ACHN (cell line): ENCODE data around the gene TEPSIN.

Experiments used
- DNase-seq: peaks from one replicate; pipeline ENCODE4 v3.0.0-alpha.2; 2015
- in situ Hi-C: cut with HindIII; loops from 2 replicates; pipeline ENCODE4 v1.10.0; 2017; ENCODE audit warnings: low sequenced_read_pairs, low pct_ligation_motif_present, low pct_unique_long_range_greater_than_20kb

TEPSIN gene

DNA sequence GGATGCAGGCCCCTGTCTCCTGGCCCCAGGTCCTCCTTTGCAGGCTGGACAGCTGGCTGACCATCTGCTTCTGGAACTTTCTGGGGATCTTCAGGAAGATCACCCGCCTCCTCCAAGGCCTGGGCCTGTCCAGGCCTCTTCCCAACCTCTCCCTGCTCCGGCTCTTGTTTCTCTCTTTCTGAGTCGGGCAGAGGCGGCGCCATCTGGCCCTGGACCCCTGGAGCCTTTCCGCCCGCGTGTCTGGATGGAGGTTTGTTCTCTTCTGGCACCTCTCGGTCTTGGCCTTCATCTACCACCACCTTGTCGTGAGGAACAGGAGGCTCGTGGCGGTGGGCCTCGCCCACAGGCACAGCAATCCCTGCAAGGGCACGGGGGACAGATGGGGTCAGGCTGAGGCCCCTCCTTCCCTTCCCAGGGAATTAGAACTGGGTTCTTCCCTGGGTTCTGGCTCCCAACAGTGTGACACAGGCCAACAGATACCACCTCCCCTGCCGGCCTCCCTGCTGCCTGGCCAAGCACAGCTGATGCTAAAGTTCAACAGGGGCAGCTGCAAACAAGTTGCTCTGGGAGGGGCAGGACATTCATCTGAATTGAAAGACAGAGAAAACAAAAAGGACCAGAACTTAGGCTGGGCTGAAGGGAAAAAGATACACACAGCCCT is 13.6 kb upstream of the TEPSIN start:
- in situ Hi-C loops, result no loop called here
- no peak for DNase-seq

DNA sequence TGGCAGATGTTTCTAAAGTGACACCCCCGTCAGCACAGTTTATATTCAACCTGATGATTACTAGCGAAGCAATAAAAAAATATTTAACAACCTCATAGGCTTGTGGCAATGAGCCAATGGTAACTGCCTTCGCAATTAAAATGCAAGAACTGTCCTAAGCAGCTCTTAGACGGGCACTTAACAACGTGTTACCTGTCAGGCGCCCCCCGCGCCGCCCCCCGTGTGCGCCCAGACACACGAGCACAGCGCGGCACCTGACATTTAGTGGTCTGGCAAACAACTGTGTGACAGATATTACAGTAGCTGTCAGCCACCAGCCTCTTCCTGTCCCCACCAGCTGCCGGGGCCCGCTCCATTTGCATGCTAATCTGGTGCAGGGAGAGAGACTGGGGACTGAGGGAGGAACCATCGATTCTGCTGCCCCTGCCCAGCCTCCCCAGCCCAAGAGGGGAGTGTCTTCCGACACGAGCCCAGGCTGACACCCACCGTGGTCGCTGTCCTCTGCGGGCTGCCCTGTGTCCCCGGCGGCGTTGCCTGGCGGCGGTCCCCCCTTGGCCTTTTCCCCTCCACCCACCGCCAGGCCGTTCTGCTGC is 12.9 kb upstream of the TEPSIN start:
- no peak for DNase-seq
- in situ Hi-C loops, result no loop called here

DNA sequence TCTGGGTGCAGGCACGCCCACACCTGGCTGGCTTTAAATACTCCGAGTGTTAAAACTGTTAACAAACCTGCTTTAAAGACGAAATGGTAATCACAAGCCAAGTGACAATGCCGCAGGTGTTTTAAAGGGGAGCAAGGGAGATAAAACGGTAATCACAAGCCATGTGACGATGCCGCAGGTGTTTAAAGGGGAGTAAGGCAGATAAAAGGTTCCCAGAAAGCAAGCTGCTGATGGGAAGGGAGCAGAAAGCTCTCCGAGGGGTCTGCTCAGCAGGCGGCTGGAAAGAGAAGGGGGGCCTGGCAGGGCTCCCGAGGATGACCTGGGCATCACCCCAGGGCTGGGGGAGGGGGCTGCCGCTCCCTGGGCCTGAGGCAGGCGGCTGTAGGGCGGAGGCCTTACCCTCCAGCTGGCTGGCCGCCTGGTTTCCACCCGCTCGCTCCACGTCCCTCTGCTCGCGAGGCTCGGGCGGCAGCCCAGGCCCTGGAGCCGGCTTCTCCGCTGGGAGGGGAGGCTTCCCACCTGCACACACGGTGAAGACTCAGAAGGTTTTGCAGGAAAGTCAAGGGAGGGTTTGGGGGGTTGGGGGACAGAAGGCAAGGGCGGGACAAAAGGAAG is 12.3 kb upstream of the TEPSIN start:
- in situ Hi-C loops, result no loop called here

DNA sequence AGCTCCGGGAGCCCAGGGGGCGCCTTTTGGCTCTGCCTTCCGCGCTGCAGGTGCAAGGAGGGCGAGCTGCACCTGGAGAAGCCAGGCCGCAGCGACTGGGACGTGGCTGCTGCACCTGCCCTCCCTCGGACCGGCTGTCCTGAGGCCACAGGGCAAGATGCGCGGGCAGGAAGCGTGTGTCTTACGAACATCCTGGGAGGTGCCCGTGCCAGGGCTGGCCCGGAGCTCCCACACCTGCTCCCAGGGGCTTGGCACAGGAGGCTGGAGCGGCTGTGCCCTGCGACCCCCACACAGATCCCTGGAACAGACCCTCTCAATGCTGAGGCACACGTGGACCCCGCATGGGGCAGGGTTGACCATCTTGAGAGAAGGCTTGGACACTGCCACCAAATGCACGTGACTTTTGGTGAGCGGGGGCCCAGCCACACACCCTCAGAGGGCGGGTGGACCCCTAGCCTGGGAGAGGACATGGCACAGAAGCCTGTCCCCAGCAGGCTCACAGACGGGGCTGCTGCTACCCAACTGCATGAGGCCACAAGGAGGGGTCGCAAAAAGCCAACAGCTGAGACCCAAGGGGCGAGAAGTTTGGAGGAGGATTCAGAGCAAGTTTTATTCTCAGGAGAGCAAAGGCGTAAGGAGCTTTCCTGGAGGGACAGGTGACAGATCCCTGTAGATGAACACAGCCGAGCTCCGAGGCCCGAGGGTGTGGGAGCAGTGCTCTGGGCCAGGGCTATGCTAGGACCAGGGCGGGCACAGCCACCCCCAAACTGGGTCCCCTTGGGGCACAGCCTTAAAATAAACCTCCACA is 11.6 kb upstream of the TEPSIN start:
- in situ Hi-C loops, result no loop called here
- no peak for DNase-seq

More for the DNA sequence above, 12.3 kb upstream of the TEPSIN start:
- no peak for DNase-seq

DNA sequence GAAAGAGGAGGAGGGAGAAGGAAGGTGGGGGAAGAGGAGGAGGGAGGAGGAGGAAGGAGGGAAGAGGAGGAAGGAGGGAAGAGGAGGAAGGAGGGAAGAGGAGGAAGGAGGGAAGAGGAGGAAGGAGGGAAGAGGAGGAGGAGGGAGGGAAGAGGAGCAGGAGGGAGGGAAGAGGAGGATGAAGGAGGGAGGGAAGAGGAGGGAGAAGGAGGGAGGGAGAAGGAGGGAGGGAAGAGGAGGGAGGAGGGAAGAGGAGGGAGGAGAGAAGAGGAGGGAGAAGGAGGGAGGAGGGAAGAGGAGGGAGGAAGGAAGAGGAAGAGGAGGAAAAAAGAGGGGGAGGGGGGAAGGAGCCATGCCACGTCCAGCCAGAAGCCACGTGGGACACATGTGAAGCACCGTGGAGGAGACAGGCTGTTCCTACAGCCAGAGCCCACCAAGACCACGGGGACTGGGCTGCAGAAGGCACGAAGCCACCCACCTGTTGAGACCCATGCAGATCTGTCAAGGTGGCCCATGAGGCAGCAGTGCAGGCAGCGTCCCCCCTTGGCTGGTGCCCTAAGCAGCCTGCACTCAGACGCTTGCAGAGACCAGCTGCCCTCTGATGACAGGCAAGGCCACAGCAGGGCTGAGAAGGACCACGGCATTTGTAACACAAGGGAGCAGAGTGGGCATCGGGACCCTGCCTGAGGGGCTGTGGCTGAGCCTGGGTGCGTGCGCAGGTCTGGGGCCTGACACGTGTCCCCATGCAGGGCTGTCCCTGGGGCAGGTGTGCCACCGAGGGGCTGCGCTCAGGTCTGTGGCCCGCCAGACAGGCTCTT is 10.6 kb upstream of the TEPSIN start:
- in situ Hi-C loops, result no loop called here
- DNase-seq, result peak; percentile 42

DNA sequence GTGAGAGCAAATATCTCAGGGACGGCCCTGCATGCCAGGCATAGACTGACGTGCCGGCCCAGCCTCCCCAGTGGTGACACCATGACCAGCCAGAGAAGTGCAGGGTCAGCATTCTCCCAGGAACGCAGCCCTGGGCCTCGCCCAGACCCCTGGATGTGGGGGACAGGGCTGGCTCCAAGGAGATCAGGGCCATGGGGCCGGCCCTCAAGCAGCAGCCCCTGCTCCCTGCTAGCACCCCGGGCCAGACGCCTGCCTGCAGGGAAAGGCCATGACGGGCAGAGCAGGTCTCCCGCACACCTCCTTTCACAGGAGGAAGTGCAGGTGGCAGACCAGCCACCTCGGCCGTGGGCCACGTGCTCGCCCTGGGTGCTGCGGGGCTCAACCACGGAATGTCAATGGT is 9.8 kb upstream of the TEPSIN start:
- no peak for DNase-seq
- in situ Hi-C loops, result no loop called here

DNA sequence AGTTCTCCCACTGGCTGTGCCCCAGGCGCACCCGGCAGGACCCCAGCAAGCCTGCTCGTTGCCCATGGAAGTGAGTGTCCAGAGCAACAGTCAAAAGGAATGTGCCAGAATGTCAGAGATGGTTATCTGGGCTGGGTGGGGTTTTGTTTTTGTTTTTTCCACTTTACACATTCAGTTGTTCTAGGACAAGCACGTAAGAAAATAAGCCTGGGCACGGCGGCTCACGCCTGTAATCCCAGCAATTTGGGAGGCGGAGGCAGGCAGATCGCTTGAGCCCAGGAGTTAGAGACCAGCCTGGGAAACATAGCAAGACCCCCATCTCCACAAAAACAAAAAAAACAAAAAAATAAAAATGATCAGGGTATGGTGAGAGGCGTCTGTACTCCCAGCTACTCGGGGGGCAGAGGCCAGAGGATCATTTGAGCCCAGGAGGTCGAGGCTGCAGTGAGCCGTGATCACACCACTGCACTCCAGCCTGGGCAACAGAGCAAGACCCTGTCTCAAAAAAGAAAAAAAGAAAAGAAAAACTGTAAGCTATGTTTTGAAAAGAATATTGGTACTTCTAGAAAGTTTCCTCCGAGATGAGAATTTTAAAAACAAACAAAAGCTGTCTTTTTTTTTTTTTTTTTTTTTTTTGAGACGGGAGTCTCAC is 8.6 kb upstream of the TEPSIN start:
- no peak for DNase-seq
- in situ Hi-C loops, result no loop called here

DNA sequence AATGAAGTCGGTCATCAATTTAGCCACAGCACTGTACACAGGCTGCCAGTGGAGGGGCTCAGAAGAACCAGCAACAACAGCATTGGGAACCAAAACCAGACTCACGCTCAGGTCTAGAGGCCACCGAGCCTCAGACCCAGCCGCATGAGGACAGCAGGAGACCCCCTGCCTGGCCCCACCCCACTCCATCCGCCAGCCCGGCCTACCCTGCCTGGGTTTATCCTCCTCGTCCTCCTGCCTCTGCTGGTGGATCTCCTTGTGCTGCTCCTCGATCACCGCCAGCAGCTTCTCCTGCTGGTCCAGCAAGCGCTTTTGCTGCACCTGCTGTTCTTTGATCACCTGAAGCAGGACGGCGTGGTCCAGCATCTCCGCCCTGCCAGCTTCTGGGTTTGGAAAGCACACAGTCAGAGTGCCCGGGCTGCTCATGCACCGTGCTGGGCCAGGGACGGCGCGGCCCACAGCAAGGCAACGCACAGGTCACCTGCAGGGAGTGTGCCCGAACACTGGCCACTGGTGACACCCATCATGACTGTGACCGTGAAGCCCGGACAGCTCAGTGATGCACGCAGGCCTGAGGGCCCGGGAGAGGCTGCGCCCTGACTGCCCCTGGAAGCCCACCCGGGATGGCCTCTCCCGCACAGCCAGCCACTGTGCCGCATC is 8.0 kb upstream of the TEPSIN start:
- in situ Hi-C loops, result no loop called here
- no peak for DNase-seq

DNA sequence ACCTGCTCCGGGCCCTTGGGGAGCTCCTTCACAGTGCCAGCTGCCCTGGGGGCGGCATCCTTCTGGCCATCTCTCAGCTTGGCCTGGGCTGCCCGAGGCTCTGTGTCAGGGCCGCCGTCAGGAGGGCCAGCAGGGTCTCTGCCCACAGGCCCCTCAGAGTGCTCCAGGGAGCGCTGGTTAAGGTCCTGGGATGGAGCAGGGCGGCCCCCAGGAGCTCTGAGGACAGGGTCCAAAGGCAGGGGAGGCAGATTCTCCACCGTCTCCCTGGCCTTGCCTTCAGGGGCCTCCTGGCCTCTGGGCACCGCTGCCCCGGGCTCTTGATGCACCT is 7.5 kb upstream of the TEPSIN start:
- no peak for DNase-seq
- in situ Hi-C loops, result no loop called here

DNA sequence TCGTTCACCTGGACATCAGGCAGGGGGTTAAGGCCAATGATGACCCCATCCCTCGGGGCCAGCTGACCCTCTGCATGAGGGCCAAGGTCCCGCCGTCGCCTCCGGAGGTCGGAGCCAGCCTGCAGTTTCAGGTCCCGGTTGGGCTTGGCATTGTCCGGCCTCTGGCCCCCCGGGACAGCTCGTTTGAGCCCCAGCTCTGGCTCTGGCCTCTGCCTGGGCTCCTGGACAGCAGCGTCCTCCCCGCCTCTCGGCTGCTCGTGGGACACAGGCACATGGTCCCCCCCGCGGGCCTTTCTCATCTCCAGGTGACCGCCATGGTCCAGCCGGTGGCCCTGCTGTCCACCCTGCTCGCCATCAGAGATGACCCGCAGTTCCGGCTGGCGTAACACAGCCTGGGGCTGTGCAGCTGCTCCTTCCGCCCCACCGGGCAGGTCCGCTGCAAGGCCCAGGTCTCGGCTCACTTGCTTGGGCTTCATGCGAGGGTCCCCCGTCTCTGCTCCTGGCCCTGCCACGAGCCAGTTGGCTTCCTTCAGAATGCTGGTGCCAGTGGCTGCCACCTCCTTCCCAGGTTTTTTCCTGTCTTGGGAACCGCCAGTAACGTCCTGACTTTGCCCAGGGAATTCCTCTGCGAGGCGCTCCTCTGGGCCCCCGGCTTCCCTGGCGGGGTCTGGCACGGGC is 6.9 kb upstream of the TEPSIN start:
- in situ Hi-C loops, result no loop called here
- DNase-seq, result no peak

DNA sequence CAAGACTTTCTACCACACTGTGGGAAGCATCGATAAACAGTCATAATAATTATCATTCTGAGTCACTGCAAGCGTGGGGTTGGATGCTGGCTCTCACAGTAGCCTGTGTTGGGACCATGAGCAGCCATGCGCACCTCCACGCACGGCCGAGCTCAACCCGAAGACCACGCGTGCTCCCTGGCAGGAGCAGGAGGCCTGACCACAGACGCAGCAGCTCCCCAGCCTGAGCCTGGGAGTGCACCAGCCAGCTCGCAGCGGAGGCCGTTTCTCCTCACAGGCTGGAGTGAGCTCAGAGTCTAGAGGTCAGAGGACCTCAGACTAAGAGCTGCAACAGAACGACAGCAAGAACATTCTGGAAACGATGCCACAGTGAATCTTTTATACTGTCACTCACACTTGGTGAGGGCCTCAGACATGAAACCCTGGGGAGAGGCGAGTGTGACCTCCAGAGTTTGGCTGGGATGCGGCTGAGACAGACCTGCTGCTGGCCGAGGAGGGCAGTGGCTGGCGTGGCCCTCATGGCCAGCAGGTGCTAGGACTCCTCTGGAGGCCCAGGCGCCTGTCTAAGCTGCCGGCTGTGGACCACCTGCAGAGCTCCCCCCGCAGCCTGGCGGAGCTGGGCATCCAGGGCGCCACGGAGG is 6.3 kb upstream of the TEPSIN start:
- in situ Hi-C loops, result no loop called here
- DNase-seq, result peak; percentile 65

DNA sequence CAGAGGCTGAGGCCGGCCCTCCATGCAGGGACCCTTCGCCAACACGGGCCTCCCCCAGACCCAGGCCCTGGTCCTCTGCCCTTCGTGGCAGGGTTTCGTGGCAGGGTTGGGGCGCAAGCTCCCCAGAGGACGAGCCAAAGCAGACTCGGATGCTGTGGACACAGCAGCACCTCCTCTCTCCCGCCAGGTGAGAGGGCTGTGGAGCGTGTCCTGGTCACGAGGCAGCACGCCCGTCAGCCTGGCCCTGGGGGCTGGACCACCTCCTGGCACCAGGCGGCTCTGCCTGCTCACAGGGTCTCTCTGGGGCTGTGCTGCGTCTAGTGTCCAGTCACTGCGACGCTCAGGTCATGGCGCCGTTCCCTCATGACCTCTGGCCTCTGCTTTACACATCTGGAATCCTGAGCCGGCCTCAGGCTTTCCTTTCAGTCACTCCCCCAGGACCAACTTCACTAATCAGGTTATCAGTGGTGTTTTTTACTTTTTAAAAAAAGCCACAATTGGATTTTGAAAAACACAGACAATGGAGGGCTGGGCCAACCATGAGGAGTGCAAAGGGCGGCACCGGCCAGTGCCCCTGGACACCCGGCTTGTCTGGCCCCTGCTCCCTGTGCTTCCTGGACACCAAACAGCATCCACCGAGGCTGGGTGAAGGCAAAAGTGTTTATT is 5.6 kb upstream of the TEPSIN start:
- in situ Hi-C loops, result no loop called here
- no peak for DNase-seq

DNA sequence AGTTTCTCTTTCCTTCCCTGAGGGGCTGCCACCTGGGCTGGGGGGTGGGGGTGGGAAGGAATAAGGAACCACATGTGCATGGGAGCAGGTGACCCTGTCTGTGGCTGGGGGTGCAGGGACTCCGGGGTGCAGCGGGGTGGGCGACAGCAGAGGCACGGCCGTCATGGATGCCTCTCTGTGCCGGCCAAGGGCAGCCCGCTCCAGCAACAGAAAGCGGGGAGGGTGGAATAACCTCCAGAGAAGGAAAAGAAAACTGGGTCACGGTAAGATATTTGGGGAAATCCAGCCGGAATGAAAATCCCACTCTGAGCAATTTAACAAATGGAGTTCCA is 4.4 kb upstream of the TEPSIN start:
- in situ Hi-C loops, result no loop called here
- DNase-seq, result no peak

DNA sequence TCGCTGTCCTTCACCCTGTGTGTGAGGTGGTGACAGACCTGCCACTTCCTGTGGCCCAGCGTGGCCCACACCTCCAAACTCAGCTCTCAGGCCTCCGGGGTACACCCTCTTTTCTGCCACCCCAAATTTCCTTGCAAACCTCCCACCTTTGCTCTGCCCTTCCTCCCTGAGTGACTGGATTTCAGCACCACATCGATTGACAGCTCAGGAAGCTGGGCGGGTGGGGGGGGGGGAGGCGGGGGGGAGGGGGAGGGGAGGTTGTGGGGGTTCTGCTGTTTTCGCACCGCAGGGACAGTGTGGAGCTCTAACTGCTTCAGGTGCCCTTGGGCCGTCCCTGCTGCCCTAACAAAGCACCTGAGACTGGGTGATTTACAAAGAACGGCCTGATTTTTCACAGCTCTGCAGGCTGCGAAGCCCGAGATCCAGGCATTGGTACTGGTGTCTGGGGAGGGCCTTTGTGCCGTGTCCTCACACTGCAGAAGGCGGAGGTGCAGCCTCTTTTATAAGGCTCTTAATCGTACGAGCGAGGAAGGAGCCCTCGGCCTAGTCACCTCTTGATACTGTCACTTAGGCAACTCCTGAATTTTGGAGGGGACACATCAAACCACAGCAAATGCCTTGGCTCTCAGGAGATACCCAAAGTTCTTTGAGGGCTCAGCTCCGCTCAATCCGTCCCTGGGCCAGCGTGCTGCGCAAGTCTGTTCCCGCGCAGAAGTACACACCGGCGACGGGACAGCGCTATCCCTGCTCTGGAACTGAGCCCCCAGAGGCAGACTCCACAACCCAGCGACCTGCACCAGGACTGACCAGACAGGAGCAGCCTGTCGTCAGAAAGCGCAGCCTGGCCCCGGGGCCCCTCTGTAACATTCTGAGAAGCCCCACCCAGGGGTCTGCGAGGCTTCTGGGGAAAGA is 3.8 kb upstream of the TEPSIN start:
- in situ Hi-C loops, result no loop called here
- DNase-seq, result no peak

DNA sequence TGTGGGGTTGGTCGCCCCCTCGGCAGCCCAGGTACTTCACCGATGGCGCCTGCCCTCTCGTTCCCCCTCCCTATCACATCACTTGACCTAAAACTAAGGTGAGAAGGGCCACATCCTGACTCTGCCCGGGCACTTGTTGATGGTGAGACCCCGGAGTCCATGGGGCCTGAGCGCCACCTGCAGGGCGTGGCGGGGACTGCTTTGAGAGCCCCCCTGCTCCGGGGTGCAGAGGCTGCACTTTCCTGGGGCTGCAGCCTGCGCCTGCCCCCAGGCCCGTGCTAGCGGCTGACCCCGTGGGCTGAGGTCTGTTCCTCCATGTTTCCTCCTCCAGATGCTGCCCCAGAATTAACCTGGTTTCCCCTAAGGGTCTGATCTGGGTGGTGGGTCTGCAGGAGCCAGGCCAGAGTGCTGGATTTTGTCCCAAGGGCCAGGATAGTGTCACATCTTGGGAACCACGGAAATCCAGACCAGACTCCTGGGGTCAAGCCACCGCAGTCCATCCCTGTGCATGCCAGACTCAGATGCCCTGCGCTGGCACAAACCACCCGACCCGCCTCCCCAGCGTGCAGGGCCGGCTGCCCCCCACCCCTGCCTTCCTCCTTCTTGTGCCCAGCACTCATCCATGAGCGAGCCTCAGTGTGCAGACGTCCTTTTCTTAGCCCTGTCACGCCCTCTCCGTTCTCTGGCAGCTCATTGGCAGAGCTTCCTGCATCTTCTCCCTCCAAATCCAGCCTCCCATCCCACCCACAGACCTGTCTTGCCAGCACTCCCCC is 3.0 kb upstream of the TEPSIN start:
- DNase-seq, result peak; percentile 49
- in situ Hi-C loops, result no loop called here
